AG09309 (cell line): ENCODE results near the gene APOB.

ENCODE experiments used
- DNase-seq: peaks from one replicate; pipeline ENCODE4 v3.0.0-alpha.2; 2010; ENCODE audit warnings: low read depth
- H3K4me3 ChIP-seq: 2 replicates; pipeline ENCODE4 v1.5.1; 2011; ENCODE audit warnings: mild to moderate bottlenecking, low read depth, low read length, moderate library complexity; ENCODE audit not compliant: control insufficient read depth
- CTCF ChIP-seq: IDR thresholded peaks from 2 replicates; pipeline ENCODE4 v1.5.1; 2011; ENCODE audit warnings: mild to moderate bottlenecking, low read depth, low read length, inconsistent platforms; ENCODE audit not compliant: insufficient read depth, control insufficient read depth; ENCODE audit errors: missing control alignments

APOB gene

GRCh38 chr2:21057097-21057496, 13.2 kb upstream of the APOB start:
- TF ChIP-seq CTCF: no peak
- no peak for DNase-seq
- no peak overlapping the region for H3K4me3 ChIP-seq

GRCh38 chr2:21055879-21056790, 12.3 kb upstream of the APOB start:
- no peak for TF ChIP-seq CTCF
- no peak overlapping the region for H3K4me3 ChIP-seq

GRCh38 chr2:21055451-21055850, 11.6 kb upstream of the APOB start:
- TF ChIP-seq CTCF: no peak
- DNase-seq: no peak

More at GRCh38 chr2:21055879-21056790, 12.3 kb upstream of the APOB start:
- DNase-seq: no peak

GRCh38 chr2:21054011-21054410, 10.1 kb upstream of the APOB start:
- H3K4me3 ChIP-seq: no peak overlapping the region
- DNase-seq: no peak
- no peak for TF ChIP-seq CTCF

More at GRCh38 chr2:21055451-21055850, 11.6 kb upstream of the APOB start:
- no peak overlapping the region for H3K4me3 ChIP-seq

GRCh38 chr2:21052044-21052443, 8.2 kb upstream of the APOB start:
- DNase-seq: no peak
- H3K4me3 ChIP-seq: no peak overlapping the region
- TF ChIP-seq CTCF: no peak

- TF ChIP-seq CTCF: no peak
- no peak overlapping the region for H3K4me3 ChIP-seq
- DNase-seq: no peak
Measured at GRCh38 chr2:21050164-21050563, 6.3 kb upstream of the APOB start.
